Measurements from ENCODE around the gene GLTPD2.

GLTPD2 gene

DNA sequence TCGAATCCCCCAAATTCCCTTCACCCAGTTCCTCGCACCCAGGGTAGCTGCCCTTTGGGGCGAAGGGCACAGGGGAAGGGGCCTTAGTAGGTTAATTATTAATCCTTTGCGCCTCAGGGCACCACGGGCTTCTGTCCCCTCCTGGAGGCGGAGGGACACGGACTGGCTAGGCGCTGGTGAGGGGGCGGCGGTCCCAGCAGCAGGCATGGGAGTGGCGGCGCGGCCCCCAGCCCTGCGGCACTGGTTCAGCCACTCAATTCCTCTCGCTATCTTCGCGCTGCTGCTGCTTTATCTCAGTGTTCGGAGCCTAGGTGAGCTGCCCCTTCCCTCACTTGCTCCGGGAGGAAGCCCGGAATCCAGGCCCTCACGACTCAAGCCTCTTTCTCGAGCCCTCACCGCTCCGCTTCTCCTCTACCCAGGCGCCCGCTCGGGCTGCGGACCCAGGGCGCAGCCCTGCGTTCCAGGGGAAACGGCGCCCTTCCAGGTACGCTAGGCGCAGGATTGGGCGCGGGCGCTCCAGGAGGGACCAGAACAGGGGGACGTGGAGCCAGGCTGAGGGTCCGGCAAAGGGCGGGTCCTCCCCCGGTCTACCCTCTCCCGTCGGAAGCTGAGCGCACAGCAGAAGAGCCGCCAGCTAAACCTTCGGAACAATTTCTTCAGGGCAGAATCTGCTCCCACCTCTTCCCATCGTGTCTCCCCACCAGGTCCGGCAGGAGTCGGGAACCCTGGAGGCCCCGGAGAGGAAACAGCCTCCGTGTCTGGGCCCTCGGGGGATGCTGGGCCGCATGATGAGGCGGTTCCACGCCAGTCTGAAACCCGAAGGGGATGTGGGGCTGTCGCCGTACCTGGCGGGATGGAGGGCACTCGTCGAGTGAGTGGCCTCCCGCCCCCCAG lies at the start of gene GLTPD2:
Gene GLTPD2, plus strand, starts transcription at position 158 of the 894 bp plus-strand sequence. Its CDS starts 48 bp downstream, at position 206.
- peaks cover 44% of the 10 kb centered on the region for H3K4me1 ChIP-seq
- peaks cover 30% of the 10 kb centered on the region for H4K20me1 ChIP-seq
- no peaks in the 10 kb centered on the region for H3K36me3 ChIP-seq
- H3K9me3 ChIP-seq: no peaks in the 10 kb centered on the region
- H3K4me2 ChIP-seq: peak within 1 kb of the TSS; percentile 99
- H3K27me3 ChIP-seq: peaks cover 56% of the 10 kb centered on the region
- H3K9ac ChIP-seq: peak within 1 kb of the TSS; percentile 79
- no peak for TF ChIP-seq Cebpa-rat (IDR thresholded peaks at IDR 0.05)
- H3K4me3 ChIP-seq: peak within 1 kb of the TSS; percentile 75
- H3K27ac ChIP-seq: peak within 1 kb of the TSS; percentile 72

DNA sequence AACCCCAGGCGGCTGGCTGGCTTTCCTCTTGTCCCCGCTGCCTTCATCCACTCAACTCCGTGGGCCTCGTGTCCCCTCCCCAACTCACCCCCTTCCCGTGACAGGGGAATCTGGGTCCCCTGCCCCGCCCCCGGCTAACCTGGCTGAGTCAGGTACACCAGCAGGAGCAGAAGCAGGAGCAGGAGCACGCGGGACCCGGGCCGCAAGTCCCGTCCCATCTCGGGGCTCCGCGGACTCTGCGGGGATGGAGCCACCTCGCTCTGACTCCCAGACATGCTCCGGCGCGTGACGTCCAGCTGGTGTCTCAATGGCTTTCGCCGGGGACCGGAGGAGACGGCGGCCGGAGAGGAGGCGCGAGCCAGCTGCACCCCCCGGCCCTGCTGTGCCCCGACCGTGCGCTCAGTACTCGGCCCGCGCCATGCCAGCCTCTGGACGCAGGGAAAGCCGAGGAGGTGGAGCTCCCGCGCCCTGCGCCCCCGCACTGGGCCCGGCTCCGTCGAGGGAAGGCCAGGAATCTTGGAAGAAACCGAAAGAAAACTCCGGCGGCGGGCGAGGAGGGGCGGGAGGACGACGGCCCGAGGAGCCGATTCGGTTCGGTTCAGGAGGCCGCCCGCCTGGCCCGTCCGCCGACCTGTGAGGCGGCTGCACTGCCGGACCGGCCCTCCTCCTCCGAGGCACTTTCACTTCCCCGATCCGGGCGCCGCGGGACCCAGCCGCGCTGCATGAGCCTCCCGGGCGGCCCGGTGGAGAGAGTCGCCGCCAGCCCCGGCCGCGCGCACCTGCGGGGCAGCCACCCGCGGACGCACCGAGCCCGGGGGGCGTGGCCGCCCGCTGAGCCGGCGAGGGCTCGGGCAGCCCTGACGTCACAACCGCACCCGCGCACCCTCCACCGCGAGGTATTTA lies 49.4 kb upstream of the GLTPD2 start, which contains the start of the genes CXCL16 and ZMYND15:
Gene CXCL16, minus strand, starts transcription at position 807 of the 903 bp plus-strand sequence. Its CDS starts 589 bp downstream, at position 218.
Gene ZMYND15, plus strand, starts transcription at position 712 of the 903 bp plus-strand sequence. CDS start 716 bp downstream, outside the sequence.
- peak within 1 kb of the TSS; percentile 14; the same call in 1 of the 2 replicates for H3K27ac ChIP-seq
- H3K4me1 ChIP-seq: peaks cover 48% of the 10 kb centered on the region
- no peaks in the 10 kb centered on the region for H3K36me3 ChIP-seq
- H4K20me1 ChIP-seq: peaks cover 28% of the 10 kb centered on the region
- H3K27me3 ChIP-seq: peaks cover 76% of the 10 kb centered on the region
- no peak for TF ChIP-seq Cebpa-rat (IDR thresholded peaks at IDR 0.05)
- peak within 1 kb of the TSS; percentile 99 for H3K4me2 ChIP-seq
- H3K4me3 ChIP-seq: peak within 1 kb of the TSS; percentile 80
- H3K9ac ChIP-seq: peak within 1 kb of the TSS; percentile 66
- H3K9me3 ChIP-seq: no peaks in the 10 kb centered on the region

DNA sequence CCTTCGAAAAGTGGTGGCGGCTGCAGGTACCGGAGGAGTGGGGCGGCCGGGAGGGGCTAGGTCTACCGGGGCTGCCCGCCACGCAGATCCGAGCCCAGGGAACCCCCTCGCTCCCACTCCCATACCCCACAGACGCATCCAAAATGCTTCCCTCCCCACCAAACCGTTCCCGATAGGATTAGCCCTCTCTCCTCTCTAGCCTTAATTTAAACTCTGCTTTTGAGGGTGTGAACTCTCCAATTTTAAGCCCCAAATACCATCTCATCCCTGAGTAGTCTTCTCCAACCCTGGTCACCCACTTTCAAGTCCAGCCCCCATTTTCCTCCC lies 48.8 kb upstream of the GLTPD2 start:
- peak overlapping the region; percentile 99 for H3K4me2 ChIP-seq
- peak overlapping the region; percentile 80 for H3K4me3 ChIP-seq
- peak overlapping the region; percentile 66; the same call in 1 of the 2 replicates for H3K9ac ChIP-seq
- no peak overlapping the region for H3K27ac ChIP-seq
- no peaks in the 10 kb centered on the region for H3K9me3 ChIP-seq
- no peak for TF ChIP-seq Cebpa-rat (IDR thresholded peaks at IDR 0.05)
- H3K36me3 ChIP-seq: no peaks in the 10 kb centered on the region
- H3K27me3 ChIP-seq: peaks cover 76% of the 10 kb centered on the region
- H3K4me1 ChIP-seq: peaks cover 54% of the 10 kb centered on the region
- peaks cover 28% of the 10 kb centered on the region for H4K20me1 ChIP-seq

DNA sequence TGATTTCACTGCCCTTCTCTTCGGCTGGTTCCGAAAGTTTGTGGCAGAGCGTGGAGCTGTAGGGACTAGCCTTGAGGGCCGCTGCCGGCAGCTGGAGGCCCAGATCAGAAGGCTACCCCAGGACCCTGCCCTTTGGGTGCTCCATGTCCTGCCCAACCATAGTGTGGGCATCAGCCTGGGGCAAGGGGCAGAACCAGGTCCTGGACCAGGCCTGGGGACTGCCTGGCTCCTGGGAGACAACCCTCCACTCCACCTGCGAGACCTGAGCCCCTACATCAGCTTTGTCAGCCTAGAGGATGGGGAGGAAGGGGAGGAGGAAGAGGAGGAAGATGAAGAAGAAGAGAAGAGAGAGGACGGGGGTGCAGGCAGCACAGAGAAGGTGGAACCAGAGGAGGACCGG lies 48.2 kb upstream of the GLTPD2 start:
- H3K27ac ChIP-seq: no peak overlapping the region
- no peak overlapping the region for H3K9ac ChIP-seq
- H3K4me1 ChIP-seq: peaks cover 60% of the 10 kb centered on the region
- peaks cover 28% of the 10 kb centered on the region for H4K20me1 ChIP-seq
- no peaks in the 10 kb centered on the region for H3K36me3 ChIP-seq
- no peaks in the 10 kb centered on the region for H3K9me3 ChIP-seq
- TF ChIP-seq Cebpa-rat (IDR thresholded peaks at IDR 0.05): no peak
- no peak overlapping the region for H3K4me3 ChIP-seq
- peaks cover 74% of the 10 kb centered on the region for H3K27me3 ChIP-seq
- H3K4me2 ChIP-seq: no peak overlapping the region

DNA sequence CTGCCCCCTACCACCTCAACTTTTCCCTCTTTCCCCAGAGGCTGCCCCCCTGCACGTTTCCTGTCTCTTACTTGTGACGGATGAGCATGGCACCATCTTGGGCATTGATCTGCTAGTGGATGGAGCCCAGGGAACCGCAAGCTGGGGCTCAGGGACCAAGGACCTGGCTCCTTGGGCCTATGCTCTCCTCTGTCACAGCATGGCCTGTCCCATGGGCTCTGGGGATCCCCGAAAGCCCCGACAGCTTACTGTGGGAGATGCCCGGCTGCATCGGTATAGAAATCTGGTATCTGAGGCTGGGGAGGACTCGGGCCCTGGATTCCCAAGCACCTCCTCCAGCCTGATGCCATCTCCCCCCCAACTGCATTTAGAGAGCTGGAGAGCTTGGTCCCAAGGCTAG lies 47.2 kb upstream of the GLTPD2 start:
- Histone ChIP-seq H3K4me2 (no peak overlapping the region), H3K27me3 (peaks cover 64% of the 10 kb centered on the region), H4K20me1 (peaks cover 28% of the 10 kb centered on the region)

DNA sequence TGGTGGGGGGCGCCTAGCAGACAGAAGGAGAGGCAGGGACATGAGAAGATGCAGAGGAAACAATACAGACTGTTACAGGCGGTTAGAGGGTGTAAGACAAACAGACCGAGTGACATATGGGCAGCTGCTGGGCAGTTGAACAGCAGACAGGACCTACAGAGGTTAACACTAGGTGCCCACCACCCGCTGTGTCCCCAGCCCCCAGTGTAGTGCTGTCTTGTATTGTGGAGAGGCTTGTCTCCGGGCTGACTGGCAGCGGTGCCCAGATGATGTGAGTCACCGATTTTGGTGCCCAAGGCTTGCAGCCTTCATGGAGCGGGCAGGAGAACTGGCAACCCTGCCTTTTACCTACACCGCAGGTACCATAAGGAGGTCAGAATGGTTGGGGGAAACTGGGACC lies 46.6 kb upstream of the GLTPD2 start:
- Histone ChIP-seq H3K27me3 (peaks cover 58% of the 10 kb centered on the region), H4K20me1 (peaks cover 28% of the 10 kb centered on the region), H3K4me2 (peak overlapping the region; percentile 68), H3K4me3 (no peak overlapping the region), H3K9ac (no peak overlapping the region), H3K9me3 (no peaks in the 10 kb centered on the region), H3K36me3 (no peaks in the 10 kb centered on the region), H3K27ac (no peak overlapping the region), H3K4me1 (peaks cover 65% of the 10 kb centered on the region)
- no peak for TF ChIP-seq Cebpa-rat (IDR thresholded peaks at IDR 0.05)

More for the DNA sequence above, 47.2 kb upstream of the GLTPD2 start:
- no peak overlapping the region for H3K9ac ChIP-seq
- H3K4me3 ChIP-seq: no peak overlapping the region
- no peaks in the 10 kb centered on the region for H3K36me3 ChIP-seq
- H3K4me1 ChIP-seq: peaks cover 59% of the 10 kb centered on the region
- H3K9me3 ChIP-seq: no peaks in the 10 kb centered on the region
- no peak overlapping the region for H3K27ac ChIP-seq
- no peak for TF ChIP-seq Cebpa-rat (IDR thresholded peaks at IDR 0.05)

DNA sequence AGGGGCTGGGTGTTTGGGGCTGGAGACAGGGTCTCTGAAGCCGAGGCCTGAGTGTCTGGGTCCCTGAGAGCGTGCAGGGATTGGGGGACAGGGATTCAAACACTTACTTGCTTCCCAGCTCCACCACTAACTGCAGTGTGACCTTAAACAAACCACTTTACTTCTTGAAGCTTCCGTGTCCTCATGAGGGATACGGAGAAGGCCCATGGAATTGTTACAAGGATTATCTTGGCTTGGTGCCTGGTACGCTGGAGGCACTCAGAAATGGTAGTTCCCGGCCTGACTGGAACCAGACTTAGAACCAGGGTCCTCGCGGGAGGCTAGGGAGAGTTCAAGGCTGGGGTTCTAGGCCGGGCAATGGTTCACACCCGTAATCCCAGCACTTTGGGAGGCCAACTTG lies 46.1 kb upstream of the GLTPD2 start:
- no peak for TF ChIP-seq Cebpa-rat (IDR thresholded peaks at IDR 0.05)

DNA sequence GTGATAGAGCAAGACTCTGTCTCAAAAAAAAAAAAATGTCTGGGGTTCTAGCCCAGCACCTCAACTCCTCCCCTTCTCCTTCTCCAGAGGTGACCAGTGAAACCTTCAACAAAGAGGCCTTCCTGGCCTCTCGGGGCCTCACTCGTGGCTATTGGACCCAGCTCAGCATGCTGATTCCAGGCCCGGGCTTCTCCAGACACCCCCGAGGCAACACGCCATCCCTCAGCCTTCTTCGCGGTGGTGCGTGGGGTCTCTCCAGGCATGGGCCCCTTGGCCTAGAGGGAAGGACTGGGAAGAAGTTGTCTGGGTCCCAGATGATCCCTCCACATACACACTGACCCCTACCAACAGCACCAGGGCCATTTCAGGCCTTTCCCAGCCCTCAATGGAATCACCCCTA lies 45.5 kb upstream of the GLTPD2 start:
- H3K4me3 ChIP-seq: no peak overlapping the region
- peak overlapping the region; percentile 68 for H3K4me2 ChIP-seq
- no peaks in the 10 kb centered on the region for H3K9me3 ChIP-seq
- H4K20me1 ChIP-seq: peaks cover 25% of the 10 kb centered on the region
- TF ChIP-seq Cebpa-rat (IDR thresholded peaks at IDR 0.05): no peak
- H3K9ac ChIP-seq: no peak overlapping the region
- no peak overlapping the region for H3K27ac ChIP-seq
- peaks cover 74% of the 10 kb centered on the region for H3K4me1 ChIP-seq
- H3K27me3 ChIP-seq: peaks cover 47% of the 10 kb centered on the region
- H3K36me3 ChIP-seq: no peaks in the 10 kb centered on the region

More for the DNA sequence above, 46.1 kb upstream of the GLTPD2 start:
- Histone ChIP-seq H3K27ac (no peak overlapping the region), H3K4me1 (peaks cover 70% of the 10 kb centered on the region), H3K9me3 (no peaks in the 10 kb centered on the region), H3K4me2 (peak overlapping the region; percentile 68), H3K27me3 (peaks cover 53% of the 10 kb centered on the region), H3K36me3 (no peaks in the 10 kb centered on the region), H3K4me3 (no peak overlapping the region), H3K9ac (no peak overlapping the region), H4K20me1 (peaks cover 28% of the 10 kb centered on the region)

DNA sequence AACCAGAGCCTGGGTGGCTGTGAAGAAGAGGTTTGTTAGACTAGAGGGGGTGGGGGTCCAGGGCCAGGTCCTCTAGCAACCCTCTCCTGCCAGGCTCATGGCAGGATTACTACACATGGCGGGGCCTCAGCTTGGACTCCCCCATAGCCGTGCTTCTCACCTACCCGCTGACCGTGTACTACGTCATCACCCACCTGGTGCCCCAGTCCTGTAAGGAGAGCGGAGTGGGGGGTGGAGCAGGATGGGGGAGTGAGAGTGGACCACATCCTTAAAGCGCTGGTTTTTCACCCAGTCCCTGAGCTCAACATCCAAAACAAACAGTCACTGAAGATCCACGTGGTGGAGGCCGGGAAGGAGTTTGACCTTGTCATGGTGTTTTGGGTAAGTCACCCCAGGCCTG lies 44.9 kb upstream of the GLTPD2 start:
- H3K9me3 ChIP-seq: no peaks in the 10 kb centered on the region
- H3K4me3 ChIP-seq: no peak overlapping the region
- no peaks in the 10 kb centered on the region for H3K36me3 ChIP-seq
- peaks cover 19% of the 10 kb centered on the region for H4K20me1 ChIP-seq
- H3K4me2 ChIP-seq: peak overlapping the region; percentile 68; the same call in 1 of the 2 replicates
- H3K9ac ChIP-seq: no peak overlapping the region
- no peak overlapping the region for H3K27ac ChIP-seq
- H3K27me3 ChIP-seq: peaks cover 40% of the 10 kb centered on the region
- TF ChIP-seq Cebpa-rat (IDR thresholded peaks at IDR 0.05): no peak
- peaks cover 74% of the 10 kb centered on the region for H3K4me1 ChIP-seq
